ENCODE measurements around the gene SLCO1A2.

- TF ChIP-seq POLR2A (IDR thresholded peaks at IDR 0.05; ENCODE audit: extremely low read depth, insufficient read length) (no peak), CTCF (IDR thresholded peaks at IDR 0.05; ENCODE audit: low read depth, low read length) (no peak)
These were observed 34.6 kb upstream of the SLCO1A2 start for GRCh38 chr12:21369141-21369980.
